SK-N-SH (cell line): ENCODE measurements around the gene FAM168A. TPM values are rescaled to one million over a fixed set of nuclear protein-coding genes. Genes with fewer than 3 reads are reported as not detected.

Experiments
- CTCF ChIA-PET: fragments of 300-600, 350-600 bp; formaldehyde crosslinking; extraction: SDS; loops from one replicate; lab custom pipeline; 2021; lab: Yijun Ruan, JAX
- POLR2A ChIA-PET: fragments of 350-600 bp; sonication (Branson Sonifier 250); formaldehyde crosslinking; extraction: SDS; loops from one replicate; lab custom pipeline; 2020; ENCODE audit warnings: antibody characterized with exemption, inconsistent platforms; lab: Yijun Ruan, JAX
- DNase-seq: peaks from one replicate; pipeline ENCODE4 v3.0.0; 2012
- H2AFZ ChIP-seq: fragments of 200-600 bp; sonication (generic); 2 replicates; pipeline ENCODE4 v1.8.1; 2016; ENCODE audit warnings: antibody characterized with exemption, mild to moderate bottlenecking, low read depth
- H3F3A ChIP-seq: fragments of 200-600 bp; sonication (generic); replicated peaks from 2 replicates; pipeline ENCODE3; 2016; ENCODE audit warnings: antibody characterized with exemption, mild to moderate bottlenecking; ENCODE audit not compliant: insufficient read depth
- H3K27ac ChIP-seq, 2 experiments: fragments of 200-500 bp in 1 of 2; fragments of 200-600 bp in 1 of 2; sonication (Bioruptor generic) in 1 of 2; sonication (generic), shearing (Covaris generic) in 1 of 2; 2 replicates each; pipeline versions ENCODE4 v1.5.1 to v1.6.1; 2014 to 2016; ENCODE audit warnings: low read depth in 2 of 2, inconsistent platforms in 1 of 2, low read length in 1 of 2, mild to moderate bottlenecking in 1 of 2, mixed read lengths in 1 of 2
- H3K27me3 ChIP-seq: fragments of 200-600 bp; sonication (generic), shearing (Covaris generic); 2 replicates; pipeline ENCODE4 v1.6.1; 2016; ENCODE audit warnings: mixed run types; ENCODE audit not compliant: insufficient read depth
- H3K36me3 ChIP-seq, 2 experiments: fragments of 200-500 bp in 1 of 2; fragments of 200-600 bp in 1 of 2; sonication (Bioruptor generic) in 1 of 2; sonication (generic) in 1 of 2; replicated peaks in 1 of 2; 2 replicates each; pipeline versions ENCODE3 to v1.5.1; 2014 to 2016; ENCODE audit warnings: low read length in 1 of 2, mild to moderate bottlenecking in 1 of 2; ENCODE audit not compliant: insufficient read depth in 2 of 2, control insufficient read depth in 1 of 2
- H3K4me1 ChIP-seq, 2 experiments: fragments of 200-500 bp in 1 of 2; fragments of 200-600 bp in 1 of 2; sonication (Bioruptor generic) in 1 of 2; sonication (generic), shearing (Covaris generic) in 1 of 2; 2 replicates each; pipeline versions ENCODE4 v1.5.1 to v1.6.1; 2014 to 2016; ENCODE audit warnings: low read depth in 1 of 2, low read length in 1 of 2, mixed run types in 1 of 2; ENCODE audit not compliant: insufficient read depth in 2 of 2, control insufficient read depth in 1 of 2
- H3K4me2 ChIP-seq: fragments of 200-600 bp; sonication (generic), shearing (Covaris generic); 2 replicates; pipeline ENCODE4 v1.6.1; 2017; ENCODE audit warnings: mixed run types
- H3K4me3 ChIP-seq, 2 experiments: fragments of 200-500 bp in 1 of 2; fragments of 200-600 bp in 1 of 2; sonication (Bioruptor generic) in 1 of 2; sonication (generic), shearing (Covaris generic) in 1 of 2; 2 replicates each; pipeline versions ENCODE4 v1.5.1 to v1.8.1; 2014 to 2016; ENCODE audit warnings: low read depth in 2 of 2, inconsistent platforms in 1 of 2, low read length in 1 of 2, mild to moderate bottlenecking in 1 of 2, mixed read lengths in 1 of 2, moderate library complexity in 1 of 2
- H3K79me2 ChIP-seq: fragments of 200-600 bp; sonication (generic); 2 replicates; pipeline ENCODE4 v1.8.1; 2017; ENCODE audit warnings: mild to moderate bottlenecking; ENCODE audit not compliant: insufficient read depth
- H3K9ac ChIP-seq: fragments of 200-600 bp; sonication (generic); 2 replicates; pipeline ENCODE4 v1.6.1; 2017; ENCODE audit warnings: mixed run types
- H3K9me2 ChIP-seq: fragments of 200-600 bp; sonication (generic); 2 replicates; pipeline ENCODE4 v1.6.1; 2017; ENCODE audit warnings: mixed run types
- H3K9me3 ChIP-seq: fragments of 200-600 bp; sonication (generic); 2 replicates; pipeline ENCODE4 v1.6.1; 2017; ENCODE audit warnings: mixed run types, mild to moderate bottlenecking, moderate library complexity
- H4K20me1 ChIP-seq: fragments of 200-600 bp; sonication (generic); 2 replicates; pipeline ENCODE4 v1.6.1; 2017; ENCODE audit warnings: mild to moderate bottlenecking, mixed run types; ENCODE audit not compliant: insufficient read depth
- CHD2 ChIP-seq: fragments of 150-350 bp; IDR thresholded peaks from 2 replicates; pipeline ENCODE4 v1.6.1; 2018; ENCODE audit warnings: low read length; ENCODE audit not compliant: partially characterized antibody
- ELF1 ChIP-seq: IDR thresholded peaks from 2 replicates; pipeline ENCODE4 v1.4.0; 2012
- FOSL2 ChIP-seq: IDR thresholded peaks from 2 replicates; pipeline ENCODE4 v1.4.0; 2012; ENCODE audit warnings: low read depth, mild to moderate bottlenecking, moderate library complexity, borderline replicate concordance
- GATA2 ChIP-seq: sonication (generic); formaldehyde crosslinking; IDR thresholded peaks from 2 replicates; pipeline ENCODE4 v1.5.0; 2020; ENCODE audit warnings: mild to moderate bottlenecking, missing genetic modification reagents
- NRF1 ChIP-seq: IDR thresholded peaks from 2 replicates; pipeline ENCODE4 v1.6.1; 2012; ENCODE audit warnings: low read depth, mild to moderate bottlenecking, low read length
- RCOR1 ChIP-seq: fragments of 150-350 bp; IDR thresholded peaks from 2 replicates; pipeline ENCODE4 v1.6.1; 2017; ENCODE audit warnings: antibody characterized with exemption, low read length
- SIN3A ChIP-seq: IDR thresholded peaks from 2 replicates; pipeline ENCODE4 v1.6.1; 2012; ENCODE audit warnings: low read depth, mild to moderate bottlenecking, low read length, moderate library complexity, borderline replicate concordance
- SMC3 ChIP-seq: IDR thresholded peaks from 2 replicates; pipeline ENCODE4 v1.6.1; 2012; ENCODE audit warnings: low read depth, low read length, improper control_type of control experiment
- TAF1 ChIP-seq: IDR thresholded peaks from 2 replicates; pipeline ENCODE4 v1.6.1; 2012; ENCODE audit warnings: low read depth, mild to moderate bottlenecking, low read length, moderate library complexity, borderline replicate concordance
- WGBS: methylation state at CpG from one replicate; pipeline ENCODE4 v1.1.6; 2017; ENCODE audit warnings: low lambda C conversion rate; 5-methylcytosine and 5-hydroxymethylcytosine counted together
- polyA plus RNA-seq, 3 experiments: library from polyadenylated mRNA; depleted of rRNA; stranded (reverse); fragments of >200 nt; gene quantifications; 2 replicates each; pipeline ENCODE4 v1.2.3, GENCODE V29; 2012
- TF ChIP-seq, protein P1 (sequence below): IDR thresholded peaks from 2 replicates; pipeline ENCODE4 v1.4.0; 2012; ENCODE audit warnings: low read depth
- TF ChIP-seq, protein P2 (sequence below): fragments of 150-350 bp; IDR thresholded peaks from 2 replicates; pipeline ENCODE4 v1.6.1; 2017; ENCODE audit warnings: antibody characterized with exemption, low read length, low read depth, borderline replicate concordance

FAM168A gene
- polyA plus RNA-seq, 1 of the 3 experiments (the other 2 are of a cell fraction), result 17.8 TPM

DNA sequence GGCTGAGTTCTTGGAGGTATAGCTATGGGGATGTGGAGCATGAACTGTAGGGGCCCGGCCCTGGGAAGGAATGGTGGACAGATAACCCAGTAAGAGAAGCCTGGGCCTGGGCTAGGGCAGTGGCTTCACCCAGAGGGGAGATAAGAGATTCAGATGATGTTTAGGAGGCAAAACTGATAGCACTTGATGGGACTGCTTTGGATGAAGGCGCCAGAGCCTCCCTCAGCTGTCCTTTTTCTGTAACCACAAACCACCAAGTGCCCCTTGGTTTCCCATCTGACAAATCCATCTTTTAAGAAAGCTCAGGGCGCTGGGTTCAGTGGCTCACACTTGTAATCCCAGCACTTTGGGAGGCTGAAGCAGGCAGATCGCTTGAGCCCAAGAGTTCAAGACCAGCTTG lies 198.3 kb downstream of the FAM168A start:
- WGBS, result 93% methylated on average over 4 of the region's 4 CpGs
- H4K20me1 ChIP-seq, result no peaks in the 10 kb centered on the region
- H3K9me3 ChIP-seq, result no peaks in the 10 kb centered on the region
- H3K9ac ChIP-seq, result no peak overlapping the region
- DNase-seq, result no peak
- H3K27ac ChIP-seq, result no peak overlapping the region
- no peak overlapping the region for H3K4me3 ChIP-seq
- TF ChIP-seq NRF1 (no peak), TAF1 (no peak), GATA2 (CRISPR knock-in tag) (no peak), RCOR1 (no peak), ELF1 (no peak), SMC3 (no peak)
- no peaks in the 10 kb centered on the region for H3K27me3 ChIP-seq
- H3K4me2 ChIP-seq, result no peak overlapping the region
- no peaks in the 10 kb centered on the region for H3K9me2 ChIP-seq
- H3F3A ChIP-seq, result peaks cover 9% of the 10 kb centered on the region
- H3K4me1 ChIP-seq, result no peaks in the 10 kb centered on the region
- no peak overlapping the region for H2AFZ ChIP-seq
- H3K36me3 ChIP-seq, result peaks cover 6 to 12% of the 10 kb centered on the region in 2 experiments
- POLR2A ChIA-PET, result no interaction called here
- CTCF ChIA-PET, result interaction anchor here (0.6 to 10.2 kb wide), 7 partner anchors 12 to 262 kb away, joined by 3 to 122 read pairs (median 4); no protein-coding TSS in a partner anchor
- no peaks in the 10 kb centered on the region for H3K79me2 ChIP-seq

DNA sequence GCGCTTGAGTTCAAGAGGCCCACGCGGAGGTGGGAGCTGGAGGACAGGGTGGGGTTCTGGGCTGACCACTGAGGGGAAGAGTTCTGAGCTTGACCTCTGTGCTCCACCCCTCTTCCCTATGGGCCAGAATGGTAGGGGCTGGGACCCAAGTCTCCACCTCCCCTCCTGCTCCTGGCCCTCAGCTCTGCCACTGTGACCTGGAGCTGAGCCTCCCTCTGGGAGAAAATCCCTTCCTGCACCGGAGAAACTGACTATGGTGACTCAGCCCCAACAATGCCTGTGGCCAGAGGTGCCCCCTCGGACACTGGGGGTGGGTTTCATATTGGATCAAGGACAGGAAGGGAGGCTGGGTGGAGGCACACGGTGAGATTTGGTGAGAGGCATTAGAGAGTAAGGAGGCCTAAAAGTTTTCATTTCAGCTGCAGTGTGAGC lies 198.7 kb downstream of the FAM168A start:
- 86% methylated on average over 6 of the region's 6 CpGs for WGBS
- no peak overlapping the region for H3K4me3 ChIP-seq
- no peak overlapping the region for H2AFZ ChIP-seq
- no peaks in the 10 kb centered on the region; a peak in 1 of 4 replicates for H3K4me1 ChIP-seq
- H3F3A ChIP-seq, result peaks cover 9% of the 10 kb centered on the region
- H4K20me1 ChIP-seq, result no peaks in the 10 kb centered on the region
- H3K4me2 ChIP-seq, result no peak overlapping the region
- H3K36me3 ChIP-seq, result peaks cover 6 to 10% of the 10 kb centered on the region in 2 experiments
- H3K27me3 ChIP-seq, result no peaks in the 10 kb centered on the region
- DNase-seq, result no peak
- no peaks in the 10 kb centered on the region for H3K9me3 ChIP-seq
- H3K27ac ChIP-seq, result no peak overlapping the region
- H3K9me2 ChIP-seq, result no peaks in the 10 kb centered on the region
- TF ChIP-seq CHD2, result no peak
- no peak for TF ChIP-seq FOSL2
- no peak for TF ChIP-seq TAF1
- TF ChIP-seq, protein P1, sequence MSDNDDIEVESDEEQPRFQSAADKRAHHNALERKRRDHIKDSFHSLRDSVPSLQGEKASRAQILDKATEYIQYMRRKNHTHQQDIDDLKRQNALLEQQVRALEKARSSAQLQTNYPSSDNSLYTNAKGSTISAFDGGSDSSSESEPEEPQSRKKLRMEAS, result no peak
- no peak for TF ChIP-seq SIN3A
- TF ChIP-seq, protein P2, sequence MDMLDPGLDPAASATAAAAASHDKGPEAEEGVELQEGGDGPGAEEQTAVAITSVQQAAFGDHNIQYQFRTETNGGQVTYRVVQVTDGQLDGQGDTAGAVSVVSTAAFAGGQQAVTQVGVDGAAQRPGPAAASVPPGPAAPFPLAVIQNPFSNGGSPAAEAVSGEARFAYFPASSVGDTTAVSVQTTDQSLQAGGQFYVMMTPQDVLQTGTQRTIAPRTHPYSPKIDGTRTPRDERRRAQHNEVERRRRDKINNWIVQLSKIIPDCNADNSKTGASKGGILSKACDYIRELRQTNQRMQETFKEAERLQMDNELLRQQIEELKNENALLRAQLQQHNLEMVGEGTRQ, result no peak
- ChIA-PET POLR2A (no interaction called here), CTCF (interaction anchor here (0.6 to 10.2 kb wide), 7 partner anchors 13 to 262 kb away, joined by 3 to 122 read pairs (median 4); no protein-coding TSS in a partner anchor)
- no peaks in the 10 kb centered on the region for H3K79me2 ChIP-seq
- H3K9ac ChIP-seq, result no peak overlapping the region
